ENCODE results near the gene KIR2DL1.
"Not testable (repeated sequence)": the region's sequence is repeated elsewhere in the genome, so short reads cannot be mapped to it uniquely, and the experiment has no call there.

KIR2DL1 gene

GRCh38 chr19:54769646-54770045 lies at the start of gene KIR2DL1:
Gene KIR2DL1, plus strand, starts transcription at chr19:54769793. Its CDS starts 58 bp downstream, at chr19:54769851.
- not testable (repeated sequence) for DNase-seq (ENCODE audit: low read depth in 2 of 2)

- DNase-seq (ENCODE audit: low read depth in 2 of 2): no peak
Observed at GRCh38 chr19:54724142-54724541, 45.5 kb upstream of the KIR2DL1 start, which contains the start of gene KIR3DL3. Gene KIR3DL3, plus strand, starts transcription at chr19:54724442. Its CDS starts 55 bp downstream, at chr19:54724497.

- no peak for DNase-seq (ENCODE audit: low read depth in 2 of 2)
Observed at GRCh38 chr19:54724644-54725043, 44.9 kb upstream of the KIR2DL1 start.

- DNase-seq (ENCODE audit: low read depth in 2 of 2): no peak
Observed at GRCh38 chr19:54725321-54725720, 44.3 kb upstream of the KIR2DL1 start.

- no peak for DNase-seq (ENCODE audit: low read depth in 2 of 2)
Observed at GRCh38 chr19:54727562-54727961, 42.0 kb upstream of the KIR2DL1 start.

GRCh38 chr19:54728167-54728566 lies 41.4 kb upstream of the KIR2DL1 start:
- DNase-seq (ENCODE audit: low read depth in 2 of 2): no peak

GRCh38 chr19:54729416-54730188 lies 40.0 kb upstream of the KIR2DL1 start:
- no peak for DNase-seq (ENCODE audit: low read depth in 2 of 2)

- no peak for DNase-seq (ENCODE audit: low read depth in 2 of 2)
Observed at GRCh38 chr19:54731191-54731590, 38.4 kb upstream of the KIR2DL1 start.

- not testable (repeated sequence) for DNase-seq (ENCODE audit: low read depth in 2 of 2)
Observed at GRCh38 chr19:54738306-54738705, 31.3 kb upstream of the KIR2DL1 start, which contains the start of gene KIR2DL3. Gene KIR2DL3, plus strand, starts transcription at chr19:54738513. Its CDS starts 33 bp downstream, at chr19:54738546.

GRCh38 chr19:54738715-54739114 lies 30.9 kb upstream of the KIR2DL1 start:
- no peak for DNase-seq (ENCODE audit: low read depth in 2 of 2)

- DNase-seq (ENCODE audit: low read depth in 2 of 2): no peak
Observed at GRCh38 chr19:54739587-54740497, 29.8 kb upstream of the KIR2DL1 start.

GRCh38 chr19:54741950-54742349 lies 27.6 kb upstream of the KIR2DL1 start:
- DNase-seq (ENCODE audit: low read depth in 2 of 2): not testable (repeated sequence)

- not testable (repeated sequence) for DNase-seq (ENCODE audit: low read depth in 2 of 2)
Observed at GRCh38 chr19:54744080-54744479, 25.5 kb upstream of the KIR2DL1 start.

GRCh38 chr19:54747614-54748322 lies 21.8 kb upstream of the KIR2DL1 start:
- not testable (repeated sequence) for DNase-seq (ENCODE audit: low read depth in 2 of 2)

GRCh38 chr19:54750276-54750675 lies 19.3 kb upstream of the KIR2DL1 start:
- not testable (repeated sequence) for DNase-seq (ENCODE audit: low read depth in 2 of 2)

GRCh38 chr19:54756204-54757110 lies 13.1 kb upstream of the KIR2DL1 start:
- not testable (repeated sequence) for DNase-seq (ENCODE audit: low read depth in 2 of 2)

- DNase-seq (ENCODE audit: low read depth in 2 of 2): not testable (repeated sequence)
Observed at GRCh38 chr19:54758577-54758976, 11.0 kb upstream of the KIR2DL1 start.

GRCh38 chr19:54764219-54764618 lies 5.4 kb upstream of the KIR2DL1 start:
- DNase-seq (ENCODE audit: low read depth in 2 of 2): not testable (repeated sequence)

- not testable (repeated sequence) for DNase-seq (ENCODE audit: low read depth in 2 of 2)
Observed at GRCh38 chr19:54766464-54766863, 3.1 kb upstream of the KIR2DL1 start.

GRCh38 chr19:54770511-54770910 lies 918 bp downstream of the KIR2DL1 start:
- DNase-seq (ENCODE audit: low read depth in 2 of 2): not testable (repeated sequence)
